ENCODE data around the gene GRK6.

Gene GRK6

DNA sequence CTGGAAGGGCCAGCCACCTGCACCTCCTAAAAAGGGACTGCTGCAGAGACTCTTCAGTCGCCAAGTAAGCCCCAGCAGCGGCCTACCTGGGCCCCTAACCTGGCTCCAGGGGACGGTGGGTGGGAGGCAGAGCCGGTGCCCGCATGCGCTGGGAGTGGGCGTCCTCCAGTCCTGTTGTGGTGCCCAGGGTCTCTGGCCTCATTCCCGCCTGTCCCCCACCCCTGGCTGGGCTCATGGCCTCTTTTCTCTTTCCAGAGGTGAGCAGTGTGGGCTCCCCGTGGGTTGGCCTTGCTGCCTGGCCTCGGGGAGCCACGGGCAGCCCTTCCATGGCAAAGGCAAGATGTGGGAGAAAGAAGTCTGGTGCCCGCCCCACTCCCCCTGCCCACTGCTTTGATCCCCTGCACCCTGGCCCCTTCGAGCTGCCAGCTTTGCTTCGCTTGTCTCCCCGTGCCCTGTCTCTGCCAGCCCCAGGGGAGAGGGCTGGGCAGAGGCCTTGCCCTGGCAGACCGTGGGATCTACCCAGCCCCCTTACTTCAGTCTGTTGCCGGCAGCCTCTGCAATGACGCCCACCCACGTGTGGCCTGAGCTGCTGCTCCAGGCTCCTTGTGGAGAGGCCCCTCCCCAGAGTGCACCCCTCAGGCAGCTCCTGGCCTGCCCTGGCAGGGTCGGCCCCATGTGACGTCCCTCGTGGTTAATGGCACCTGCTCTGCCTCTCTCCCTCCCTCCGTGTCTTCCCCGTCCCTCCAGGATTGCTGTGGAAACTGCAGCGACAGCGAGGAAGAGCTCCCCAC is 14.7 kb downstream of the GRK6 start:
- no peak for DNase-seq (ENCODE audit: low read depth)

DNA sequence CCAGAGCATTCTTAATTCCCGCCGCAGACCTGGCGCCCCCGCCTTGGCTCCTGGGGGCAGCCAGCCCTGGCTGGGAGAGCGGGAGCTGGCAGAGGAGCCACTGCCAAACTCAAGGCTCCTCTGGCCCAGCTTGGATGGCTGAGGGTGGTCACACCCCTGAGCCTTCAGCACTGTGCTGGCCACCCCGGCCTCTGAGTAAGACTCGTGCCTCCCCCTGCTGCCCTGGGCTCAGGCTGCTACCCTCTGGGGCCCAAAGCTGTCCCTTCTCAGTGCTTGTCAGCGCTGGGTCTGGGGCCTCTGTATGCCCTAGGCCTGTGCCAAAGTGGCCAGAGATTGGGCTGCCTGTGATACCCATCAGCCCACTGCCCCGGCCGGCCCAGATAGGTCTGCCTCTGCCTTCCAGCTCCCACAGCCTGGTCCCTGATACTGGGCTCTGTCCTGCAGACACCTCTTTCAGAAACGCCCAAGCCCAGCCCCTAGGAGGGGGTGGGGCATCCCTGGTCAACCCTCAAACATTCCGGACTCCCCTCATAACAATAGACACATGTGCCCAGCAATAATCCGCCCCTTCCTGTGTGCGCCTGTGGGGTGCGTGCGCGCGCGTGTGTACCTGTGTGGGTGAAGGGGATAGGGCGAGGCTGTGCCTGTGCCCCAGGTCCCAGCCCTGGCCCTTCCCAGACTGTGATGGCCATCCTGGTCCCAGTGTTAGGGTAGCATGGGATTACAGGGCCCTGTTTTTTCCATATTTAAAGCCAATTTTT is 15.8 kb downstream of the GRK6 start:
- DNase-seq (ENCODE audit: low read depth) = no peak

DNA sequence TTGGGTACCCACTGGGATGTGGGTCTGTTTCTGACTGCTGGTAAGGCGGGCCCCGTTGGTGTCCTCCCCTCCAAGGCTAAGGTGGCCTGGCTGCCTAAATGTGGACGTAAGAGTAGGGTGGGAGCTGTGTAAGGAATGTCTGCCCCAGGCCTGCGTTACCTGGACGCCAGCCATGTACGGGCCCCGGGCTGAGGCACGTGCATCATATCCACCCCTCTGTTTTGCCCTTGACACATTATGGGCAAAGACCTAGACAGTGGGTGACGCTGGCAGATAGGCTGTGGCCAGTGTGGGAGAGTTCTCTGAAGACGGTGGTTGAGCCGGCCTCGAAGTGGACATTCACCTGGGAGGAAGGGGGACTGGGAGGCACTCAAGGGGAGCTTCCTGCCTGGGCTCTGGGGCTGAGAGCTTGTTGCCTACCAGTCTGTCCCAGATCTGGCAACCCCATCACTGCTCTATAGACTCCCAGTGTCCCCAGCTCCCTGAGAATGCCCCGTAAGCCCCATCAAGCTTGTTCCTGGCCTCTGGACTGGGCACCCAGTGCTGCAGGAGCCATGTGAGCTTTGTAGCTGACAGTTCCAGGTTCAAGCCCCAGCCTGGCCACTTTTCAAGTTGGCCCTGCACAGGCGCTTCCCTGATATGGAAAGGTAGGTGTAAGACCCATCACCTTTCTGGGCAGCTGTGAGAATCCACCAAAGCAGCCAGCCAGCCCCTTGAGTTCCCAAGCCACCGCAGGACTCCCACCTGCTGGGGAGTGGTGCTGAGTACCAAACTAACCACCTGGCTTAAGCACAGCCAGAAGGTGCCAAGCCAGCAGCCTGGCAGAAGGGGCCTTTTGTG is 16.9 kb downstream of the GRK6 start:
- no peak for DNase-seq (ENCODE audit: low read depth)

DNA sequence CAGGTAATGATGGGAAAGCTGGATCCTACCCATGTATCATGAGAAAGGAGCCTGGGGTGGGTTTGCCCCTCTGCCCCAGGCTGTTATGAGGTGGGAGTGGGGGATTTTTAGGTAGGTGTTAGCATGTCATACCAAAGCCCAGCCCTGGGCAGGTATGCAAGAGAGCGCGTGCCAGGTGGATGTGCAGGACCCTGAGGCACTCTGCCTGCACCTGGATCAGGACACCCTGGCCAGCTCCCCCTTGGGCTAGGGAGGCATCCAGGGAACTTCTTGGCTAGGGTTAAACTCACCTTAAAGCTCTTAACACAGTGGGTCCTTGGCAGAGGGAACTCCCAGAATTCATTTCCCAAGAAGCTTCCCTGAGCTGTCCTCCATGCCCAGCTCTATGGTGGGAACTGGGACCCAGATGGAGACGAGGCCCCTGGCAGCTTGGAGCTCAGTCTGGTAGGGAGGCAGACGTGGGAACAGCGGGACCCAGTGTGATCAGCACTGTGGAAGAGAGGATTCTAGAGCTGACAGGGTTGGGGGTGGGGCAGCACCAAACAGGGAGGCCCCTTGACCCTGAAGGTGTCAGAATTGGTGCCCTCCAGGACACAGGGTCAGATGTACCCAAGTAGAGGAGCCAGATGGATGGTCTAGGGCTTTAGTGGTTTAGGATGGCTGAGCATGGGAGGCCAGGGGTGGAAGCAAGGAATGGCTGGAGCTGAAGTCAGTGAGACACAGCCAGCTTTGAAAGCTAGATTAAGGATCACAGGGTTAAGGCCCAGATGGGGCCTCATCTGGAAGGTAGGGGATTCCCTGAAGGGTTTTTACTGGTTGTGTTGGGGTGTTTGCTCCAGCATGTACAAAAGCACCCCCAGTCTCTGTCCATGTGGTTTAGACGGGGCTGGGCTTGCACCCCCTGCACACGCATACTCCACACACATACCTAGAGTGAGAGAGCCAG is 17.9 kb downstream of the GRK6 start:
- no peak for DNase-seq (ENCODE audit: low read depth)

DNA sequence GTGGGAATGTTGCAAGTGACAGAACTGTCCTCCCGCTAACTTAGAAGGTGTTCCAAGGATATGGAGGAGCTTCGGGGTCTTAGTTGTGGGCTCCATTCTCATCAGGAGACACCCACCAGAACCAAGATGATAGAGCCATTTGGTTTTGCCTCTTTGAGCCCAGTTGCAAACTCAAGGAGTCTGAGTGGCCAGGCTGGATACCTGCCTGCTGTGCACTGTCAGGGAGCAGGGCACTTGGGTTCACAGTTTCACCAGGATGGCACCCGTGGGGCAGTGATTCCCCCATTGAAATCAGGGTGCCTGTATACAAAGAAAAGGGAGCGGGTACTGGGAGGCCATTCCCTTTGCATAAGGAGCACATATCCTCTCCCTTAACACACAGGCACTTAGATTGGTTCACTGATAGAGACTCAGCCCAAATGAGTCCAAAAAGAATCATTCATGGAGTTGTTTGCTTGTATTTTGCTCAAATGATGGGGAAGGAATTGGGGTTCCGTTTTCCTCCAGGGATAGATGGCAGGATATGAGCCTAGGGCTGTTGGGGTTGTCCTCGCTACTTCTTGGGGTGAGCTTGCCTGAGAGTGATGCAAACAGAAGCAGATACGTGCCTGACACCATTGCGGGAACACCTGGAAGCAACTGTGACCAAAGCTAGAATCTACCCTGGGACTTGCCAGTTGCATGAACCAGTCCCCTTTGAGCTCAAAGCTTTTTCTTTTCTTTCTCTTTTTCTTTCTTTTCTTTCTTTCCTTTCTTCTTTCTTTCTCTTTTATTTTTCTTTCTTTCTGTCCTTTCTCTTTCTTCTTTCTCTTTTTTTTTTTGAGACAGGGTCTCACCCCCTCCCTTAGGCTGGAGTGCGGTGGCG is 18.8 kb downstream of the GRK6 start:
- no peak for DNase-seq (ENCODE audit: low read depth)

DNA sequence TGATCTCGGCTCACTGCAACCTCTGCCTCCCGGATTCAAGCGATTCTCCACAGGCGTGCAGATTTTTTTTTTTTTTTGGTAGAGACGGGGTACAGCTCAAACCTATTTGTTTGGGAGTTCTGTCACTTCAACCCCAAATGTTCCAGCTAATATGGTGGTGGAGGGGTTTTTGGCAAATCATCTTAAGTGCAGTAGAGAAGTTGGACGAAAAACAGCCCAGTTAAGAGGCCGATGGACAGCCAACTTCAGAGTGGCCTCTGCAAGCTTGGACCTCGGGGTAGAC is 19.4 kb downstream of the GRK6 start:
- no peak for DNase-seq (ENCODE audit: low read depth)

DNA sequence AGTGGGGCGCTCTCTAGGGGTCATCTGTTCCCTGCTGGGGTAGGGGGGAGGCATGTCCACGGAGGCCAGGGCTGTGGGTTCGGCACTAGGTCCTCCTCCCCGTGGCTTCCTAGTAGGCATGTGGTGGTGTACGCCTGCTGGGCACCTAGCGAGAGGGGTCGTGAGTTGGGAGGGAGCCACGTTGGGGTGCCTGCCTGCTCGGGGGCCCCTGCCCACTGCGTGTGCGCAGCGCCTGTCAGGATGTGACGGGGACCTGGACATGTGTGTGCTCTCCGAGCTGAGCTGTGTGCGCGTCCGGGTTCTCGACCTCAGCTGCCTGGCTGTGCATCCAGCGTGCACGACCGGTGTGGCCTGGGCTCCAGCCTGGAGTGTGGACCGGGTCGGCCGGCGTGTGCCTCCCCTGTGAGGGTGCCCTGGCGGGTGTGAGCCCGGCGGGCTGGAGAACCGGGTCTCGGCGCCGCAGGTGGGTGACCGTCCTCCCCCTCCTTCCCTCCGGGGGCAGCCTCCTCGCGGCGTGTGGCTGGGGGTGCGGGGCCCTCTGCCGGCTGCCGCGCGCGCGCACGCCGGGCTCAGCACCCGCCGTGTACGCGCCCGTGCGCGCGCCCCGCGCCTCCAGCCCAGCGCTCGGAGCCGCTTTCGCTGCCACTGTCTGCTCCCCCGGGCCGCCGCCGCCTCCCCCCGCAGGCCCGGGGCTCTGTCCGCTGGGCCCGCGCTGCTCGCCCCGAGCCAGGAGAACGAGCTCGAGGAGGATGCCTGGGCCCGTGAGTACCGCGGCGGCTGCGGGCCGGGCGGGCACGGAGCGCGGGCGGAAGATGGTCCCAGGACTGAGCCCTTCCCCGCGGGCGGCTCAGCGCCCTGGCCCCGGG is 20.0 kb downstream of the GRK6 start, which contains the start of gene PRR7:
Gene PRR7, plus strand, starts transcription at position 615 of the 866 bp plus-strand sequence. CDS start 8,254 bp downstream, outside the sequence.
- DNase-seq (ENCODE audit: low read depth) = peak; percentile 66

DNA sequence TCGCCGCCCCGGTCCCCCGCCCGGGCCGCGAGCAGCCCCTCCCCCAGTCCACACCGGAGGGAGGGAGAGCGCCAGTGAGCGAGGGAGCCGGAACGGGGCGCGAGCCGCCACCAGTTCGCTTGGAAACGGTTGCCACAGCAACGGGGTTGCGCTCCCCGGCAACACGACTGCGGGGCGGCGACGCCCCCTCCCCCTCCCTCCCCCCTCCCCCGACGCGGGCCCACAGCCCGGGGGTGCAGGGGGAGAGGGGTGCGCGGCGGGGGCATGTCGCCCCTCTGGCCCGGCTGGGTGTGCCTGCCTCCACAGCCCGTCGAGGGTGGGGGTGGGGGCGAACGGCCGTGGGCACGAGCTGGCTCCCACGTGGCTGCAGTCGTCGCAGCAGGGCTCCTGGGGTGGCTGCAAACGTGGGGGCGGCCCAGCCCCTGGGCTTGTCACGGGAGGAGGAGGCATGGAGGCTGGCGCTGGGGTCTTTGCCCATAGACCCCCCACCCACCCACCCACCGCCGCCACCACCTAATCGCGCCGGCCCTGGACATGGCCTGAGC is 20.7 kb downstream of the GRK6 start:
- peak; percentile 55 for DNase-seq (ENCODE audit: low read depth)

DNA sequence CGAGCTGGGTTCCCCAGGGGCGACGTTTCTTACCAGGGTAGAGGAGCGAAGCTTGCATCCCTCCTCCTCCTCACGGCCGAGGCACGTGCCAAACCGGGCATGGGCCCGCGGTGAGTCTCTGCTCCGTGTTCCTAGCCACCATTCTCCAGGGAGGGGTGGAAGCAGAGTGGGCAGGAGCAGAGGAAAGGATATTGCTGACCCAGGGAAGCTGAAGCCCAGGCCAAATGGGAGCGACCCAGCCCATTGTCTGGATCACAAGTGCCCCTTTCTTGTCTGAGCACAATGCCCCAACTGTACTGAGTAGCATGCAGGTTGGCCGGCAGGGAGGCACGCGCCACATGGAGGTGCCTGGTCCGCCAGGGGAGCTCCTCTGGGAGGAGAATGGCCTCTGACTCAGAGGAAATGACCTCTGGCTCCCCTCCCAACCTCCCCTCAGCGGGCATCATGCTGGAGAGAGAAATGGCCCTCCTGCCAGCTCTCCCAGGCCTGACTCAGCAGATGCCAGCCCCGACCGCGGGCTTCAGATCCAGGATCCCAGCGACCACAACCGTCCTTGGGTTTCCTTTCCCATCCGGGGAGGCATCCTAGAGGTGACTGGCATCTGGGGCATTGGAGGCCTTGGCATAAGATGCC is 21.3 kb downstream of the GRK6 start:
- no peak for DNase-seq (ENCODE audit: low read depth)

DNA sequence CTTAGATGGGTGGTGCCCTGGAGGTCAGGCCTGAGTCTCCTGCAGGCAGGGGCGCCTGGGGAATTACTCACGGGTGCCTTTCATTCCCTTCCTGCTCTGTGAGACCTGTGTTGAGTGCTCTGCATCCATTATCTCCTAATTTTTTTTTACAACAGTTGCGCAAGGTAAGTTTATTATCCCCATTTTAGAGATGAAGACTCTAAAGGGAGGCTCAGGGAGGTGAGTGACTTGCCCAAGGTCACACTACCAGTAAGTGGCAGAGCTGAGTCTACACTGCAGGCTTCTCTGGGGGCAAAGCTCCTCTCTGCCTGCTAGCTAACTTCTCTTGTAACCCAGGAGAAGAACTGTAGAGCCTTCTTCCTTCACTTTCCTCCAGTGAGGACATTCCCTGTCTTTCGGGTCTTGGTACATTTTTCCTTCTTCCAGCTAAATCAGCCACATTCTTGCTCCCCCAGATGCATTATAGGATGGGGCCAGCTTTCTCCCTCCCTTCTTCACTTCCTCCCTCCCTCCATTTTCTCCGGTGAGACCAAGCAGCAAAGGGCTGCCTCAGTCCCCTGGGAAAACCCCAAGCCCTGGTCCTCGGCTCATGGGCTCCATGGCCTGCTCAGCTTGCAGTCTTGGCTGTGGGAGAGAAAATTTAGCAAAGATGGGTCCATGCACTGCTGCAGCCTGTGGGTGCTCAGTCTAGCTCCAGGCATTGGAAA is 21.9 kb downstream of the GRK6 start:
- DNase-seq (ENCODE audit: low read depth) = no peak

DNA sequence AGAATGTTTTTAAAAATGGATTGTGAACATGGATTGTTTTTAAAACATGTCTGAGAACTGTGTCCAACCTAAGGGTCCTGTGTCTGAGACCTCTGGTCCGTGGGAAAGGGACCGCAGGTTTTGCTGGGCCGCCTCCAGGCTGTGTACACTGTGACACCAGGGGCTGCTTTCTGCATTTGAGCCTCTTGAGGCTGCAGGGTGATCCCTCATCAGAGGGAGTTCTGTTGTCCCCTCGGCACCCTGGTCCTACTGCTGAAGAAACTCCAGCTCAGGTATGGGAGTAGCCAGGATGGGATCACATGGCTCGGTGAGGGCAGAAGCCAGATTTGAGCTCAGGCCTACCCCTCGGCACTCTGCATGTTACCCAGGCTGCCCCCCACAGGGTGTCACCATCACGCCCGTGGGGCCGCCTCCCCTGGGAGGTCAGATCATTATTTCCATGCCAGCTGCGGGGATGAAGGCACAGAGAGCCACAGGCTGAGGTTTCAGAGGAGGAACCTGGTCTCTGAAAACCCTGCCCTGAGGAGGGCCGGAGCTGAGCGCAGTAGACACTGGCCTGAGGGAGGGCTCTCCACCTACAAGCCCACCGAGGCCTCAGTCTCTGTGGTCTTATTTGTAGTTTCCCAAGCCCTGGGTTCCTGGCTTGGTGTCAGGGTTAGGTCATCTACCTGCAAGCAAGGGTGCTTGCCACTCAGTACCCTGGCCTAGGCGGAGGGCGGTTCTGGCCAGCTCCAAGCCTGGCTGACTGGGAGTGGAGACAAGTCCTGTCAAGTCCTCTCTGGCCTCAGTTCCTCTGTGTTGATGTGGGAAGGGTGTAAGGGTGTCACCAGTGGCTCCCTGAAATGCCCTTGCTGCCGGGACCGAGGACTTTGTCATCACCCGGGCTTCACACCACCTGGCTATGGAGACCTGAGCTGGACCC is 22.9 kb downstream of the GRK6 start:
- DNase-seq (ENCODE audit: low read depth) = no peak

DNA sequence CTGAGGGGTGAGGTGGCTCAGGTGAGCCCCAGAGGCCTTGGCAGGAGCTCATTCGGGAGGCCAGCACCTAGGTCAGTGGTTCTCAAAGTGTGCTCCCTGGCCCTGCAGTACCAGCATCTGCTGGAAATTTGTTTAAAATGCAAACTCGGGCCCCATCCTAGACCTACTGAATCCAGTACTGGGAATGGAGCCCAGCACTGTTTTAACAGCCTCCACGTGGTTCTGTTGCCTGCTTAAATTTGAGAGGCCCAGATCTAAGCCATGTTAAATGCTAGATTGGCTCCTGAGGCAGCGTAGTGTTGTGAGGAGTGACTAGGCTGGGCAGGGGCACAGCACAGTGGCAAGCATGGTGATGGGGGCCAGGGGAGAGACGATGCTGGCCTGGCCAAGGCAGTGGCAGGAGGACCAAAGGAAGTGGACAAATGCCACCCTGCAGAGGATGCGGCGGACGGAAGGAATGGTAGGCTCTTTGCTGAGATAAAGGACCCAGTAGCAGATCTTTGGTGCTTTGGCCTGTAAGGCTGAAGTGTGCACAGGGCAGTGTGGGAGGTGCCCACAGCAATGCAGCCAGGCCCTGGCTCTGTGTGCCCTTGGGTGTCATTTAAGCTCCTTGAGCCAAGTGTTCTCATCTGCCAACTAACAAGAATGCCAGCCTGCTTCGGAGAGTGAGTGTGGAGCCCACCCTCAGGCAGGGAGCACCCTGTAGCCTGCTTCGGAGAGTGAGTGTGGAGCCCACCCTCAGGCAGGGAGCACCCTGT is 24.4 kb downstream of the GRK6 start:
- DNase-seq (ENCODE audit: low read depth) = no peak

DNA sequence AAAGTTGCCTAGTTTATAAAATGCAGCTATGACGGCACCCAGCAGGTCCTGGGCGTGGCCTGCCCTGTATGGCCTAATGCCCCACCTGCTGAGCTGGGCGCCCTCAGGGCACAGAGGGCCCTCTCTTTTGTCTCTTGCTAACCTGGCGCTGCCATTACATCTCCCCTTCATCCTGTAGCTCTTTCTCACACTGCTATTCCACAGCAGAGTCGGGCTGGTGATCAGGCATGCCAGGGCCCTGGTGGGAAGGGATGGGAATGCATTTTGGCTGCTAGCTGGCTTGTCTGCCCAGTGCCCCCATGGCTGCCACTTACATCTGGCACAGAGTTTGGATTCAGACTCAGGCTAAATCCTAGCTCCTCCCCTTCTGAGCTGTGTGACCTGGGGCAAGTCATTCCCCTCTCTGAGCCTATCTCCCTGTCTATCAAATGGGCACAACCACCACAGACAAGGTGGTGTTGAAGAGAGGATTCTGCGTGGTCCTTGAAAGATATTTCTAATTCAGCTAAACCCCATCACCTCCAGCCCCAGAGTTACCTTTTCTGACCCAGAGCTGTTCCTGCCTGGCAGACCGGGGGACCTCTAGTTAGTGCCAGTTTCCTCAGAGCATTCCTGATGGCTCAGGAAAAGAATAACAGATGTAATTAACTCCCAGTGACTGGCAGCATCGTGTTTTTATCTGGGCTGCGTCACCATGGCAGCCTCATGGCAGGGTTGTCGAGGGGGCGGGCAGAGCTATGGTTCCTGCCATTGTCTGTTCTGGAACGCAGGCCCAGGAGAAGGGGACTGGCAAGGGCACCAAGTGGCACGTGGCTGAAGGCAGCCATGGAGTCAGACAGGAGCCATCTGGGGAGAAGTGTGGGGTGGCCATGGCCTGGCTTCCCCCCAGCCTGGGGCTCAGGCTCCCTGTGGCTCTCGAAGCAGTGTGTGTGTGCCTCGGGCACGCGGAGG is 26.5 kb downstream of the GRK6 start:
- no peak for DNase-seq (ENCODE audit: low read depth)

DNA sequence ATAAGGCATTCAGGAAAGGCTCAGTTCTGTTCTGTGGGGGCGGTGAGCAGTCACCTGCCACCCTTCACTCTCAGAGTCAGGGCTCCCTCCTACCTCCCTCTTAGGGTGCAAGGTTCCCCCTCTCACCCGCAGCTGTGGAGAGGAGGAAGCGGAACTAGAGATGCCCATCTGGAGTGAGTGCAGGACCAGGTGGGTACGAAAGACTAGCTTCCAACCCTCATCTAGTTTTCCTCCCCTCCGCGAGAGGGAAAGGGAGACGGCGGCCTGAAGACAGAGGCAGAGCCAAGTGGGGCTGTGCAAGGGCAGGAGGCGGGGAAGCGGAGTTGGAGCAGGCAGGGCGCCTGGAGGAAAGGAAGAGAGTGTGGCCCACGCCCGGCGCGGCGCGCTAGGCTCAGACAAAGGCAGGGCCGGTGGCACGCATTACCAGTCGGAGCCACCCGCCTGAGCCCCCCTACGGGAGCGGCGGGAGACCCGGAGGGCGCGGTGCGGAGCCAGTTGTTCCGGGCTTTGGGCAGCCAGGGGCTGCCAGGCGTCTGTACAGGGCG is 27.4 kb downstream of the GRK6 start:
- no peak for DNase-seq (ENCODE audit: low read depth)
